H9 (cell line): ENCODE data around the gene ACTBL2. TPM values are rescaled to one million over a fixed set of nuclear protein-coding genes. Genes with fewer than 3 reads are reported as not detected.

Experiments used
- DNase-seq: peaks from one replicate; pipeline ENCODE4 v3.0.0-alpha.2; 2017
- H2AFZ ChIP-seq: one replicate; pipeline ENCODE4 v1.6.1; 2013; ENCODE audit warnings: mild to moderate bottlenecking, low read length, control low read depth, moderate library complexity
- H2AK5ac ChIP-seq: 2 replicates; pipeline ENCODE4 v1.6.1; 2013; ENCODE audit warnings: low read length, control low read depth, mixed read lengths; ENCODE audit not compliant: insufficient read length
- H2BK120ac ChIP-seq: one replicate; pipeline ENCODE4 v1.6.1; 2013; ENCODE audit warnings: low read depth, mild to moderate bottlenecking, low read length, control low read depth, inconsistent platforms; ENCODE audit not compliant: poor library complexity, severe bottlenecking
- H2BK12ac ChIP-seq: 2 replicates; pipeline ENCODE4 v1.6.1; 2013; ENCODE audit warnings: low read length, control low read depth, mixed read lengths, low read depth; ENCODE audit not compliant: insufficient read length
- H2BK15ac ChIP-seq: 2 replicates; pipeline ENCODE4 v1.6.1; 2013; ENCODE audit warnings: low read depth, low read length, control low read depth
- H2BK20ac ChIP-seq: one replicate; pipeline ENCODE4 v1.6.1; 2013; ENCODE audit warnings: low read depth, mild to moderate bottlenecking, low read length, control low read depth, inconsistent platforms; ENCODE audit not compliant: poor library complexity, severe bottlenecking
- H2BK5ac ChIP-seq: 2 replicates; pipeline ENCODE4 v1.6.1; 2013; ENCODE audit warnings: low read length, control low read depth, mixed read lengths; ENCODE audit not compliant: insufficient read length
- H3K14ac ChIP-seq: 2 replicates; pipeline ENCODE4 v1.6.1; 2013; ENCODE audit warnings: low read length, control low read depth; ENCODE audit not compliant: insufficient read depth
- H3K18ac ChIP-seq: 2 replicates; pipeline ENCODE4 v1.6.1; 2013; ENCODE audit warnings: low read depth, mild to moderate bottlenecking, mixed read lengths, low read length, control low read depth; ENCODE audit not compliant: insufficient read length
- H3K23ac ChIP-seq: 2 replicates; pipeline ENCODE4 v1.6.1; 2013; ENCODE audit warnings: low read length, control low read depth, mixed read lengths, low read depth; ENCODE audit not compliant: insufficient read length
- H3K23me2 ChIP-seq: 2 replicates; pipeline ENCODE4 v1.6.1; 2013; ENCODE audit warnings: low read depth, mild to moderate bottlenecking, mixed read lengths, low read length, control low read depth; ENCODE audit not compliant: insufficient read length, poor library complexity, severe bottlenecking
- H3K27ac ChIP-seq: 2 replicates; pipeline ENCODE4 v1.5.1; 2013; ENCODE audit warnings: low read length, control low read depth, mixed read lengths, low read depth; ENCODE audit not compliant: insufficient read length
- H3K27me3 ChIP-seq: 2 replicates; pipeline ENCODE4 v1.6.1; 2013; ENCODE audit warnings: low read length, control low read depth, inconsistent platforms; ENCODE audit not compliant: insufficient read depth
- H3K4ac ChIP-seq: 2 replicates; pipeline ENCODE4 v1.6.1; 2013; ENCODE audit warnings: low read depth, mild to moderate bottlenecking, control low read depth, inconsistent platforms, low read length, moderate library complexity
- H3K4me1 ChIP-seq: 2 replicates; pipeline ENCODE4 v1.6.1; 2013; ENCODE audit warnings: low read length, control low read depth, inconsistent platforms; ENCODE audit not compliant: insufficient read depth
- H3K4me2 ChIP-seq: 2 replicates; pipeline ENCODE4 v1.6.1; 2013; ENCODE audit warnings: low read length, control low read depth, mixed read lengths; ENCODE audit not compliant: insufficient read length, insufficient read depth
- H3K56ac ChIP-seq: 2 replicates; pipeline ENCODE4 v1.6.1; 2013; ENCODE audit warnings: low read depth, mild to moderate bottlenecking, mixed read lengths, low read length, control low read depth; ENCODE audit not compliant: insufficient read length
- H3K79me1 ChIP-seq: 2 replicates; pipeline ENCODE4 v1.6.1; 2013; ENCODE audit warnings: low read depth, mild to moderate bottlenecking, moderate library complexity, low read length, control low read depth, inconsistent platforms; ENCODE audit not compliant: insufficient read depth, poor library complexity, severe bottlenecking
- H3K79me2 ChIP-seq: 2 replicates; pipeline ENCODE4 v1.6.1; 2013; ENCODE audit warnings: low read length, control low read depth, inconsistent platforms; ENCODE audit not compliant: insufficient read depth
- H3K9ac ChIP-seq: 2 replicates; pipeline ENCODE4 v1.6.1; 2013; ENCODE audit warnings: low read length, control low read depth, mixed read lengths; ENCODE audit not compliant: insufficient read length; ENCODE audit errors: extremely low read depth
- H3K9me3 ChIP-seq: one replicate; pipeline ENCODE4 v1.6.1; 2013; ENCODE audit warnings: low read depth, low read length, inconsistent platforms; ENCODE audit not compliant: control insufficient read depth
- H3T11ph ChIP-seq: one replicate; pipeline ENCODE4 v1.6.1; 2013; ENCODE audit warnings: mild to moderate bottlenecking, low read length, control low read depth, inconsistent platforms
- H4K20me1 ChIP-seq: one replicate; pipeline ENCODE4 v1.6.1; 2013; ENCODE audit not compliant: control insufficient read depth, insufficient read length, insufficient read depth
- H4K5ac ChIP-seq: 2 replicates; pipeline ENCODE4 v1.6.1; 2013; ENCODE audit warnings: low read depth, mild to moderate bottlenecking, mixed read lengths, low read length, control low read depth; ENCODE audit not compliant: insufficient read length
- H4K8ac ChIP-seq: replicated peaks from 2 replicates; pipeline ENCODE4 v1.6.1; 2013; ENCODE audit warnings: low read length, control low read depth, mixed read lengths, low read depth; ENCODE audit not compliant: insufficient read length
- H4K91ac ChIP-seq: 2 replicates; pipeline ENCODE4 v1.6.1; 2013; ENCODE audit warnings: low read depth, mild to moderate bottlenecking, moderate library complexity, mixed read lengths, low read length, control low read depth; ENCODE audit not compliant: insufficient read length
- H3K27ac Mint-ChIP-seq, 3 experiments: 2 replicates in 2 of 3; 3 replicates in 1 of 3; pipeline ENCODE4 v1.8.0; 2020 to 2021; ENCODE audit warnings: mixed read lengths in 3 of 3, mild to moderate bottlenecking in 1 of 3, moderate library complexity in 1 of 3
- H3K27me3 Mint-ChIP-seq: 2 replicates; pipeline ENCODE4 v1.8.0; 2021; ENCODE audit warnings: low read depth, mild to moderate bottlenecking, moderate library complexity, mixed read lengths
- H3K36me3 Mint-ChIP-seq, 3 experiments: 2 replicates in 2 of 3; 3 replicates in 1 of 3; pipeline ENCODE4 v1.8.0; 2020 to 2021; ENCODE audit warnings: low read depth in 3 of 3, mixed read lengths in 3 of 3; ENCODE audit not compliant: insufficient read depth in 1 of 3
- H3K4me1 Mint-ChIP-seq, 2 experiments: 2 replicates each; pipeline ENCODE4 v1.8.0; 2020; ENCODE audit warnings: mixed read lengths in 2 of 2
- H3K4me3 Mint-ChIP-seq, 2 experiments: 2 replicates in 1 of 2; 3 replicates in 1 of 2; pipeline ENCODE4 v1.8.0; 2020 to 2021; ENCODE audit warnings: mild to moderate bottlenecking in 2 of 2, mixed read lengths in 2 of 2, moderate library complexity in 1 of 2
- H3K9me3 Mint-ChIP-seq, 2 experiments: 2 replicates in 1 of 2; 3 replicates in 1 of 2; pipeline ENCODE4 v1.8.0; 2020; ENCODE audit warnings: mild to moderate bottlenecking in 2 of 2, mixed read lengths in 2 of 2, moderate library complexity in 1 of 2
- WGBS: extraction: QIAGEN DNeasy Blood & Tissue Kit; methylation state at CpG from one replicate; pipeline ENCODE4 v1.1.7; 2013; ENCODE audit warnings: missing lambda C conversion rate, low lambda C conversion rate, mixed read lengths; ENCODE audit not compliant: insufficient read length; ENCODE audit errors: extremely low coverage; 5-methylcytosine and 5-hydroxymethylcytosine counted together
- total RNA-seq: library from RNA; stranded (reverse); gene quantifications from 2 replicates; pipeline ENCODE4 v1.2.1, GENCODE V29; 2021
- TF ChIP-seq, protein P1 (sequence below): fragments of 200-600 bp; sonication (generic); conservative IDR thresholded peaks from 3 replicates; pipeline ENCODE4 v1.8.0; 2021; ENCODE audit warnings: antibody characterized with exemption, mild to moderate bottlenecking

ACTBL2 gene
- total RNA-seq, 1 experiment from 2014 or later, result not detected

DNA sequence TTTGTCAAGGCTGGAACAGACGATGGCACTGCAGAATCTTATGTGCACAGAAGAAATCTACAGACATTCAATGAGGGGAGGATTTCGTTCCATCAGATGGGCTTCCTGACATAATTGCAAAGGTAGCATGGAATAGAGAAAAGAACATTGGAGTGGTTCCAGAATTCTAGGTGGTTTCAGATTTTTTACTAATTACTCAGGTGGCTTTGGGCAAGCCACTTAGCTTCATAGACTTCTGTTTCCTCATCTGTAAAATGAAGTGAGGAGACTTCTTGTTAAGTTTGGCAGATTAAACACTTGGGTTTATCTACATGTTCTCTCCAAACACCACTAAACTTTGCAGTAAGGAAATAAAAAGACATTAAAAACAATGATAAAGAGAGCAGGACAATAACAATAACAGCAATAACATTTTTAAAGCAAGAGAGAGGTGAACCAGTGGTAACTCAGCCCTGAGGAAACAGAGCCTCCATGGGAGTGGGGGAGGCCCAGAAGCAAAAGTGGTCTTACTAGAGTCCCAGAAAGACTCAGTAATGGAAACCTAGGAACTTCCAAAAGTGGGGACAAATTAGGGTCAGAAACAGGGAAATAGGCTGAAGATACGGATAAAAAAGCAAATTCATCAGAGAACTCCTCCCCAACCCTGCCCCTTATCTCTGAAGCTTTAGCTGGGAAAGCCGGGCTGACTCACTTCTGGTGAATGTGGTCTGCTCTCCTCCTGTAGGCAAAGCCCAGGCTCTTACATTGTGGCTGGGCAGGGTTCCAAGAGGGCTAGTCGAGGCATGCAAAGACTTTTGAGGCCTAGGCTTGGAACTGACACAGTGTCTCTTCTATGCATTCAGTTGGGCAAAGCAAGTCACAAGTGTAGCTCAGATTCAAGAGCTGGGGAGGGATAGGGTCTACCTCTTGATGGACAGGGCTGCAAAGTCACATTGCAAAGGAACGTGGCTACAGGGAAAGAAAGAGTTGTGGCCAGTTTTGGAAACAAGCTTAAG, 11.8 kb upstream of the ACTBL2 start:
- no peaks in the 10 kb centered on the region for H3K27me3 ChIP-seq
- H2BK120ac ChIP-seq, result no peak overlapping the region
- no peak overlapping the region for H2AFZ ChIP-seq
- no peak overlapping the region for H3K56ac ChIP-seq
- no peak overlapping the region for H3K18ac ChIP-seq
- H3K36me3 Mint-ChIP-seq, result no peaks in the 10 kb centered on the region
- H2BK15ac ChIP-seq, result no peak overlapping the region
- peaks cover 5% of the 10 kb centered on the region; the same call in 1 of the 2 replicates for H3K27me3 Mint-ChIP-seq
- no peak overlapping the region for H3T11ph ChIP-seq
- H4K91ac ChIP-seq, result no peak overlapping the region
- H4K8ac ChIP-seq, result no peak overlapping the region
- no peak overlapping the region for H2AK5ac ChIP-seq
- no CpG with 5 or more reads among the region's 6 CpGs for WGBS
- no peaks in the 10 kb centered on the region for H3K23me2 ChIP-seq
- no peak overlapping the region for H2BK5ac ChIP-seq
- no peaks in the 10 kb centered on the region for H3K79me1 ChIP-seq
- no peak overlapping the region for H3K4me2 ChIP-seq
- TF ChIP-seq, protein P1, sequence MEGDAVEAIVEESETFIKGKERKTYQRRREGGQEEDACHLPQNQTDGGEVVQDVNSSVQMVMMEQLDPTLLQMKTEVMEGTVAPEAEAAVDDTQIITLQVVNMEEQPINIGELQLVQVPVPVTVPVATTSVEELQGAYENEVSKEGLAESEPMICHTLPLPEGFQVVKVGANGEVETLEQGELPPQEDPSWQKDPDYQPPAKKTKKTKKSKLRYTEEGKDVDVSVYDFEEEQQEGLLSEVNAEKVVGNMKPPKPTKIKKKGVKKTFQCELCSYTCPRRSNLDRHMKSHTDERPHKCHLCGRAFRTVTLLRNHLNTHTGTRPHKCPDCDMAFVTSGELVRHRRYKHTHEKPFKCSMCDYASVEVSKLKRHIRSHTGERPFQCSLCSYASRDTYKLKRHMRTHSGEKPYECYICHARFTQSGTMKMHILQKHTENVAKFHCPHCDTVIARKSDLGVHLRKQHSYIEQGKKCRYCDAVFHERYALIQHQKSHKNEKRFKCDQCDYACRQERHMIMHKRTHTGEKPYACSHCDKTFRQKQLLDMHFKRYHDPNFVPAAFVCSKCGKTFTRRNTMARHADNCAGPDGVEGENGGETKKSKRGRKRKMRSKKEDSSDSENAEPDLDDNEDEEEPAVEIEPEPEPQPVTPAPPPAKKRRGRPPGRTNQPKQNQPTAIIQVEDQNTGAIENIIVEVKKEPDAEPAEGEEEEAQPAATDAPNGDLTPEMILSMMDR, result no peak
- no peak overlapping the region for H3K4ac ChIP-seq
- no peak overlapping the region for H3K14ac ChIP-seq
- no peak overlapping the region for H3K4me3 Mint-ChIP-seq
- no peak overlapping the region for H3K27ac ChIP-seq
- H3K4me1 Mint-ChIP-seq, result peaks cover 12 to 18% of the 10 kb centered on the region in 2 experiments
- H2BK12ac ChIP-seq, result no peak overlapping the region
- no peak overlapping the region for H2BK20ac ChIP-seq
- no peak overlapping the region for H3K23ac ChIP-seq
- H3K9me3 Mint-ChIP-seq, result no peaks in the 10 kb centered on the region; a peak in 1 of 5 replicates
- H4K5ac ChIP-seq, result no peak overlapping the region
- H4K20me1 ChIP-seq, result no peaks in the 10 kb centered on the region
- no peaks in the 10 kb centered on the region for H3K79me2 ChIP-seq
- no peak overlapping the region for H3K27ac Mint-ChIP-seq
- no peaks in the 10 kb centered on the region for H3K9me3 ChIP-seq
- no peaks in the 10 kb centered on the region for H3K4me1 ChIP-seq
- no peak overlapping the region for H3K9ac ChIP-seq
- no peak for DNase-seq
